GM23248 (cell line): Measurements from ENCODE around the gene GRK2.
"Not testable (repeated sequence)": the region's sequence is repeated elsewhere in the genome, so short reads cannot be mapped to it uniquely, and the experiment has no call there.

Experiments
- EZH2 ChIP-seq: fragments of 200-600 bp; sonication (generic); IDR thresholded peaks from 2 replicates; pipeline ENCODE4 v1.6.1; 2018; ENCODE audit warnings: antibody characterized with exemption, mild to moderate bottlenecking; ENCODE audit not compliant: insufficient read depth, poor library complexity, severe bottlenecking
- EZH2phosphoT487 ChIP-seq: fragments of 200-600 bp; sonication (generic); IDR thresholded peaks from 2 replicates; pipeline ENCODE4 v1.6.1; 2018; ENCODE audit warnings: antibody characterized with exemption, moderate library complexity, mild to moderate bottlenecking, low read depth; ENCODE audit not compliant: insufficient read depth

DNA sequence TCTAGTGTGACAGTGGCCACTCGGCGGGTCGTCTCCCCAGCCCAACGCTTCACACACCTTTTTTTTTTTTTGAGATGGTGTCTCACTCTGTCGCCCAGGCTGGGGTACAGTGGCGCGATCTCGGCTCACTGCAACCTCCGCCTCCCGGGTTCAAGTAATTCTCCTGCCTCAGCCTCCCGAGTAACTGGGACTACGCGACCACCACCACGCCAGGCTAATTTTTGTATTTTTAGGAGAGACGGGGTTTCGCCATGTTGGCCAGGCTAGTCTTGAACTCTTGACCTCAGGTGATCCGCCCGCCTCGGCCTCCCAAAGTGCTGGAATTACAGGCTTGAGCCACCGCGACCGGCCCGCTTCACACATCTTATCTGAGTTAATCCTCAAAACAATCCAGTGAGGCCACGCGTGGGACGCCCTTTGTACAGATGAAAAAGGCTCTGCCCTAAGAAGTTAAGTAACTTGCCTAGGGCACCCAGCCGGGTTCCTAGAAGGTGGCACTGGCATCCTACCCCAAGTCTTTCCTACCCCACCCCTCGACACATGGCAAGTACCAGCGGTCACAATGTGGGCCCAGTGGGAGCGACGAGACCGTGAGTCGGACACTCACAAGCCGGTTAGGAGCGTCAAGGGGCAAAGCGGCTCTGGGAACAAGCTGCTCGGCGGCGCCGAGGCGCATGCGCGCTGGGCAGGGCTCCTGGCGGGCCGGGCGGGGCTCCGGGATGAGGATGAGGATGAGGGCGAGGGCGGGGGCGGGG, 5.2 kb upstream of the GRK2 start:
- not testable (repeated sequence) for TF ChIP-seq EZH2phosphoT487, EZH2
